HUES64 (cell line): Measurements from ENCODE around the gene TSC22D3.
A peak's percentile ranks its signal among the peaks of the same experiment; 100 is the strongest.

Source experiments
- H3K27ac ChIP-seq: 2 replicates; pipeline ENCODE4 v1.7.0; 2013; ENCODE audit warnings: low read depth, low read length, inconsistent platforms
- H3K27me3 ChIP-seq: 2 replicates; pipeline ENCODE4 v1.6.1; 2013; ENCODE audit warnings: mild to moderate bottlenecking, low read length; ENCODE audit not compliant: insufficient read depth
- H3K36me3 ChIP-seq: 2 replicates; pipeline ENCODE4 v1.6.1; 2013; ENCODE audit warnings: mild to moderate bottlenecking, low read length; ENCODE audit not compliant: insufficient read depth
- H3K4me1 ChIP-seq: 2 replicates; pipeline ENCODE4 v1.6.1; 2013; ENCODE audit warnings: mild to moderate bottlenecking, low read length, moderate library complexity; ENCODE audit not compliant: insufficient read depth
- H3K4me3 ChIP-seq: 2 replicates; pipeline ENCODE4 v1.5.1; 2013; ENCODE audit warnings: mild to moderate bottlenecking, low read length, moderate library complexity
- H3K9ac ChIP-seq: 2 replicates; pipeline ENCODE4 v1.6.1; 2013; ENCODE audit warnings: mild to moderate bottlenecking, low read depth, low read length
- H3K9me3 ChIP-seq: 2 replicates; pipeline ENCODE4 v1.6.1; 2013; ENCODE audit warnings: low read depth, low read length; ENCODE audit not compliant: insufficient read depth
- WGBS: fragments of 150-250, 120-280 bp; methylation state at CpG from one replicate; pipeline ENCODE4 v1.1.7; 2013; ENCODE audit warnings: missing lambda C conversion rate; 5-methylcytosine and 5-hydroxymethylcytosine counted together

TSC22D3 gene

GRCh38 chrX:107716816-107717700, 58.5 kb downstream of the TSC22D3 start:
- H3K9ac ChIP-seq, result peak overlapping the region; percentile 71
- H3K9me3 ChIP-seq, result no peaks in the 10 kb centered on the region
- peaks cover 7% of the 10 kb centered on the region for H3K27me3 ChIP-seq
- peaks cover 10% of the 10 kb centered on the region for H3K4me1 ChIP-seq
- H3K4me3 ChIP-seq, result peak overlapping the region; percentile 70
- no peaks in the 10 kb centered on the region; the same call in 1 of the 2 replicates for H3K36me3 ChIP-seq
- H3K27ac ChIP-seq, result no peak overlapping the region
- WGBS, result 20% methylated on average over 29 of the region's 29 CpGs

DNA sequence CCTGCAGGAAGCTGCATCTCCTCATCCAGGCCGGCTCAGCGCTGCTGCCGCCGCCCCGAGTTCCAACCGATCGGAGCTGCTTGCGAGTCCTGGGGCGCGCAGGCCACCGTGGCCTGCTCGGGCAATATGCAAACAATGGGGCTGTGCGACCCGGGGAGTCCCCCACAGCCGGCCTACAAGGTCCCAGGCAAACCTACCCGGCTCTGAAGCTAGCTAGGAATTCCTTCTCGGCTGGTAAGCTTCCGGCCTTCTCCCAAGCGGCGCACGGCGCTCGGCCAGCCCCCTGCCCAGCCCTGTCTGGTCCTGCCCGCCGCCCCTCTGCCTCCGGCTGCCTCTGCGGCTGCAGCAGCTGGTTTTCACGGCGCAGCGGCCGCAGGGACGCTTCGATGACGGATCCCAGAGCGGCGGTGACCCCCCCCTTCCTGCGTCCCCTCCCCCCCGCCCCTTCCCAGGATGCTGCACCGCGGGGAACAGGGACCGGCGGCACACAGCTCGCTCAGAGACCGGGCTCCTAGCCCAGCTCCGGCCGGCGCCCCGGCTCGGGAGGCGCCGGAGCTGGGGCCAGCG, 59.4 kb downstream of the TSC22D3 start:
- H3K27ac ChIP-seq, result no peak overlapping the region
- 0% methylated on average over 50 of the region's 52 CpGs for WGBS
- H3K9me3 ChIP-seq, result no peaks in the 10 kb centered on the region
- H3K36me3 ChIP-seq, result no peaks in the 10 kb centered on the region; the same call in 1 of the 2 replicates
- peaks cover 12% of the 10 kb centered on the region for H3K4me1 ChIP-seq
- H3K4me3 ChIP-seq, result peak overlapping the region; percentile 70
- peak overlapping the region; percentile 73 for H3K9ac ChIP-seq
- H3K27me3 ChIP-seq, result peaks cover 7% of the 10 kb centered on the region

DNA sequence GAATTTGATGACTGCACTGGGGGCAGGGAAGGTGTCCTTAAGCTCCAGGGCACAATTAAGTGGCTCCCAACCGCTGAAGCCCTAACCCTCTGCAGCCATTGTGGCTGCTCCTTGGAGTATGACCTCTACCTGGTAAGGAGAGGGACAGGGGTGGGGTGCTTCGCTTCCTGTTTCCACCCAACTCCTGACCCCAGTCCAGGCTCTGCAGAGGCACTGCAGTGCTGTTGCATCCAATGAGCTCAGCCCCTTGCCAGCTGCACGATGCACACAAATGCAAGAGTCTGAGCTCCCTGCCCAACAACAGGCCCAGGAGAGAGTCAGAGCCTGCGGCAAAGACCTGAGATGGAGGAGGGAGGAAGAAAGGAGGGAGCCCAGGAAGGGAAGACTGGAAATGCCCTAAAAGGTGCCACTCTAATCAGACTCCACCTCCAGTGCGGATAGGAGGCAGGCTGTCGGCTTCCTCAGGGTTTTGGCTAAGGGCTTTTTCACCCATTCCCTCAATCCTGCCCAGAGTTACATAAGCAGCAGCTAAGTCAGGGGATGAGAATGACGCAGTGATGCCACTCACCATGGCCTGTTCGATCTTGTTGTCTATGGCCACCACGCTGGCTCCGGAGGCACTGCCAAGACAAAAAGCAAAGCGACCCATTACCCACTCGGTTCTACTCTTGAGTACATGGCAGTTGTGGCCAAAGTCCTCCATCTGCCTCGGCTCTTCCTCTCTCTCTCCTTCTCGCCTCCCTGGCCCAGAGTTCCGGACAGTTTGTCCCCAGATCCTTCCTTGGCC, 60.1 kb downstream of the TSC22D3 start:
- Histone ChIP-seq H3K9me3 (no peaks in the 10 kb centered on the region), H3K36me3 (no peaks in the 10 kb centered on the region; the same call in 1 of the 2 replicates), H3K27ac (no peak overlapping the region), H3K4me3 (peak overlapping the region; percentile 70), H3K27me3 (peaks cover 7% of the 10 kb centered on the region), H3K9ac (peak overlapping the region; percentile 73), H3K4me1 (peaks cover 19% of the 10 kb centered on the region)
- 28% methylated on average over 15 of the region's 15 CpGs for WGBS

DNA sequence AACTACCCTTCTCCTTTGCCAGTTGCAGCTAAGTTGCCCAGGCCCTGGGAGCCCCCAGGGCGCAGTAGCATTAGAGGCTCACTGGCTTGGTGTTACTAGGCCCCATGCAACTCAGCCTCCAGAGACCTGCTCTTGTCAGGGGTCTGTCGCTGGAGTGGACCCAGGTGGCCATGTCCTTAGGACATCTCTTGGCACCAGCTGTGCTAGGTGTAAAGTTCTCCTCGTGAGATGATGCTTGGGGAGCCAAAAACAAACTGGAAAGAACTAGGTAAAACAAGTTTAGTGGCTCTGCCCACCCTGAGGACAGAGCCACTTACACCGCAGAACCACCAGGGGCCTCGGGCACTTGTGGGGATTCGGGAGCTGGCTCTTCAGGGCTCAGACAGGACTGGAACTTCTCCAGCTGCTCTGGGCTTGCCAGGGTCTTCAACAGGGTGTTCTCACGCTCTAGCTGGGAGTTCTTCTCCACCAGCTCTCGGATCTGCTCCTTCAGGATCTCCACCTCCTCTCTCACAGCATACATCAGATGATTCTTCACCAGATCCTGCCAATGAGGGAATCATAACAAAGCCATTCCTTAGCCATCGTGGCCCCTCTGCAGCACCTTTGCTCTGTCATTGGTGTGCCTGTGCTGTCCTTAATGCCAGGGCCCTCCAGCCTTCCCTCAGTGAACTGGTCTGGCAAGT, 61.2 kb downstream of the TSC22D3 start:
- no peak overlapping the region for H3K9ac ChIP-seq
- H3K9me3 ChIP-seq, result no peaks in the 10 kb centered on the region
- H3K27ac ChIP-seq, result no peak overlapping the region
- peaks cover 19% of the 10 kb centered on the region for H3K4me1 ChIP-seq
- no peak overlapping the region for H3K4me3 ChIP-seq
- H3K27me3 ChIP-seq, result peaks cover 7% of the 10 kb centered on the region
- no peaks in the 10 kb centered on the region; the same call in 1 of the 2 replicates for H3K36me3 ChIP-seq
- WGBS, result 91% methylated on average over 9 of the region's 9 CpGs

DNA sequence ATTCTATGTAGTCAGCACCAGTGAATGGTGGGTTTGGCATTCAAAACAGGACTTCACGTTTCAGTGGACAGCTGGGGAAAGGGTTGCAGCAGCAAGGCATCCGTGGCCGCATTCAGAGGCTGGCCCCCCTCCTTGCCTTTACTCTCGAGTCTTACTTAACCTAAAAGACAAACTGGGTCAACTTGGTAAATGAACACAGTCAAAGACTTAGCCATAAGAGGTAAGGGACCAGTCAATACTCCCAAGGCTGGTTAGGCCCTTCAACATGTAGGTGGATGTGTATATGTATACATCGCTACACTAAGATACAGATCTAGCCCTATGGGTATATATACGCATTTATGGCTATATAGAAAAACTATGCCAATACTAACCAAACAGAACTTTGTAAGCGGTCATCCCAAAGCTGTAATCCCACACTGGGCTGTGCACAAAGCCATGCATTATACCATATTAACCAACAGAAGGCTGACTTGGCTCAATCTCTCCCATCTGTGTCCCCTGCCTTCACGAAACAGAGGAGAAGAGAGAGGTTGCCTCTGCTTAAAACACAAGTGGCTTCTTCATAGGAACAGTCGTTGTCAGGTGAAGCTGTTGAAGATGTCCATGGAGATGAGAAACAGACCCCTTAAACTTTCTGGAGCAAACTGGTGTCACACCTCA, 61.9 kb downstream of the TSC22D3 start:
- Histone ChIP-seq H3K27ac (no peak overlapping the region), H3K27me3 (peaks cover 7% of the 10 kb centered on the region), H3K36me3 (no peaks in the 10 kb centered on the region; the same call in 1 of the 2 replicates), H3K4me3 (no peak overlapping the region), H3K9me3 (no peaks in the 10 kb centered on the region), H3K4me1 (peaks cover 18% of the 10 kb centered on the region), H3K9ac (no peak overlapping the region)
- WGBS, result 93% methylated on average over 6 of the region's 9 CpGs

DNA sequence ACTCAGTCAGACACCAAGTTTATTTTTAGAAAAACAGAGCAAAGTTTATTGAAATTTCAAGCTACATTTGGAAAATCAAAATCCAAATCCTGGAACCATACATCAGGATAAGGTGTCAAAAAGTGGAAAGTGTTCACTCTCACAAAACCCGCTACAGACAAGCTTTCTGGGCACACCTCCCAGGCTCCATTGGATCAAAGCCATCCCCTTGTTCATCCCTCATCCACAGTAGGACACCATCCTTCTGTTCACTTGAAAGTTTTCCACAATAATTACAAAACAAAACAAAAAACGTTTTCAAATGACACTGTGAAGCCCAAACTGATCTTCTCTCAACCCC, 62.4 kb downstream of the TSC22D3 start:
- no peak overlapping the region for H3K4me3 ChIP-seq
- H3K27ac ChIP-seq, result no peak overlapping the region
- no peak overlapping the region for H3K9ac ChIP-seq
- peaks cover 13% of the 10 kb centered on the region for H3K4me1 ChIP-seq
- peaks cover 7% of the 10 kb centered on the region for H3K27me3 ChIP-seq
- H3K9me3 ChIP-seq, result no peaks in the 10 kb centered on the region
- H3K36me3 ChIP-seq, result no peaks in the 10 kb centered on the region; the same call in 1 of the 2 replicates
- 76% methylated on average over 2 of the region's 2 CpGs for WGBS

DNA sequence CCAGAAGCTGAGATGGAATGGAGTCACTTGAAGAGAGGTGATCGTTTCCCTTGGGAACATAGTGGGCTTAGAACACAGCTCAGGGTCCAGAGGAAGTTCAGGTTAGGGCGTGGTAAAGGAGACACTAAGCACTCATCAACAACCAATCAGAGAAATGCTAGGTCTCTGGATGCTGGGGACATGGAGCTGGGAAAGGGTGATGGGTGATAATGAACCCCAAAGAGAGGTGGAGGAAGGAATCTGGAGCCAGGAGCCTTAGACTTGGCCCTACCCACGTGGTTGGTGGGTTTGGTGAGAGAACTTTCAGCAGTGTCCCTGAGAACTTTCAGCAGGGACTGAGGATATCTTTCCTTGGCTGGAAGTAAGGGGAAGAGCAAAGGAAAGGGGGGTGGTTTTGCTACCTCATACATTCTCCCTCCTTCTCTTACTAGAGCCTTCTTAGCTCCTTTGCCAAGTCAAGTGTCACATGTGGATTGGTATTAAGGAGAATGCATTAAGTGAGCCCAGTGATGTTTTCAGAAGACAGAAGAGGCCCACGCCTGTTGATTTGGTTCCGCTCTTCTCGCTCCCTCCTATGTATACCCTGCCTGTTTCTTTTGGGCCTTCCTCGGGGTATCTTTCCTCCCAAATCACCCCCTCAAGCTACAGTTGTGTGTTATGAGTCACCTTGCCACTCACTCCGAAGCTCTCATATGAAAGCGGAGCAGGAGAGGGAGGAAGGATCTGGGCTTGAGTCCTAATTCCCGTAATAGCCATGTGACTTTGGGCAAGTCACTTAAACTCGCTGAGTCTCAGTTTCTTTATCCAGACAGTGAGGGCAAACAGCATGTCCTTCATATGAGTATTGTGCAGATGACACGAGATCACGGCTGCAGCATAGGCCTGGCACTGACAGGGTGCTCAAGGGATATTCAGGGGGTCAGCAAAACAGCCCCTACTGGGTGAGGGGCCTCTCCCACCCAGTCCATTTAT, 63.1 kb downstream of the TSC22D3 start:
- H3K9me3 ChIP-seq, result no peaks in the 10 kb centered on the region
- no peak overlapping the region for H3K9ac ChIP-seq
- H3K4me1 ChIP-seq, result peaks cover 13% of the 10 kb centered on the region; the same call in 1 of the 2 replicates
- H3K4me3 ChIP-seq, result no peak overlapping the region
- no peak overlapping the region for H3K27ac ChIP-seq
- no peaks in the 10 kb centered on the region; the same call in 1 of the 2 replicates for H3K36me3 ChIP-seq
- WGBS, result 87% methylated on average over 12 of the region's 13 CpGs
- peaks cover 7% of the 10 kb centered on the region for H3K27me3 ChIP-seq

GRCh38 chrX:107711521-107712181, 63.9 kb downstream of the TSC22D3 start:
- peak overlapping the region; percentile 60; the same call in 1 of the 2 replicates for H3K9ac ChIP-seq
- peaks cover 9% of the 10 kb centered on the region; the same call in 1 of the 2 replicates for H3K4me1 ChIP-seq
- no peak overlapping the region for H3K27ac ChIP-seq
- H3K36me3 ChIP-seq, result no peaks in the 10 kb centered on the region; the same call in 1 of the 2 replicates
- no peak overlapping the region for H3K4me3 ChIP-seq
- no peaks in the 10 kb centered on the region for H3K9me3 ChIP-seq
- WGBS, result 76% methylated on average over 3 of the region's 5 CpGs
- H3K27me3 ChIP-seq, result peaks cover 7% of the 10 kb centered on the region

DNA sequence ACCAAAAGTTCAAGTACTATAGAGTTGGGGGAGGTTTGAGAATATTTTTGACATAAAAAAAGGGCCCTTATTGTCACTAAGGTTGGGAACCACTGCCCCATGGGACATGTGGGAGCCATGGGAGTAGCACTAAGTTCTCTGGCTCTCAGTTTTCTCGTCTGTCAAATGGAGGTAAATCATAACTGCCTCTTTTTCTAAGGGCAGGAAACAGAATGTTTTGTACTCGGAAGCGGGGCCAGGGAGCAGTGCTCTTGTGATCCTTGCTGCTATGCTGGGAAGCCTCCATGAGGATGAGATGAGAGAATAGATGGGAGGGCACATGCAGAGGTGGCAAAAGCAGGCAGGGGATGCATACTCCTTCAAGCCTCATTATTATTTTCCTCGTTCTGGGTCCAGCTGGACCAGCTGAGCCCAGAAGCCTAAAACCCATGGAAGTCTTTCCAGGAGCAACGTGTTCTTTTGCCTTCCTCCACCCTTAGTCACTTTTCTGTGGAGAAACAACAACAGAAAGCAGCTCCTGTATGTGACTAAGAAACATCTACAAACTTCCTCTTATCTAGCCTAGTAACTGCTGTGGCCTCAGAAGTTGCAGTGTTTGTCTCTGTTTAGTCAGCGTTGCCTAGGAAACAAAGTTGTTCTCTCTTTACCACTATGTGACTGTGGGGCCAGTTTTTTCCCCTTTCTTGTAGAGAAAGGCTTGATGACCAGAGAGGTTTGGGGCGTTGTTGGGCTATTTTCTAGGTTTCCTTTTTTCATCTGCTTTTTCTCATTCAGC, 64.8 kb downstream of the TSC22D3 start:
- WGBS, result 62% methylated on average over 7 of the region's 7 CpGs
- H3K27ac ChIP-seq, result peak overlapping the region; percentile 49; the same call in 1 of the 2 replicates
- H3K4me3 ChIP-seq, result no peak overlapping the region; the same call in 1 of the 2 replicates
- H3K27me3 ChIP-seq, result peaks cover 6% of the 10 kb centered on the region
- H3K36me3 ChIP-seq, result no peaks in the 10 kb centered on the region; the same call in 1 of the 2 replicates
- H3K9me3 ChIP-seq, result no peaks in the 10 kb centered on the region
- H3K9ac ChIP-seq, result peak overlapping the region; percentile 60
- peaks cover 9% of the 10 kb centered on the region; the same call in 1 of the 2 replicates for H3K4me1 ChIP-seq
